ENCODE measurements around the gene ALOX15B.
"Not testable (repeated sequence)": the region's sequence is repeated elsewhere in the genome, so short reads cannot be mapped to it uniquely, and the experiment has no call there.

ALOX15B gene

GRCh38 chr17:8064561-8065019, 25.7 kb downstream of the ALOX15B start:
- no peak for FAIRE-seq

GRCh38 chr17:8066841-8067775, 28.2 kb downstream of the ALOX15B start:
- FAIRE-seq, result no peak

- FAIRE-seq, result no peak
These were observed 28.9 kb downstream of the ALOX15B start for GRCh38 chr17:8067806-8068205.

GRCh38 chr17:8068736-8069586, 30.1 kb downstream of the ALOX15B start:
- no peak for FAIRE-seq

GRCh38 chr17:8069587-8069860, 30.7 kb downstream of the ALOX15B start:
- FAIRE-seq, result no peak

GRCh38 chr17:8071496-8071895, 32.6 kb downstream of the ALOX15B start:
- FAIRE-seq, result no peak

GRCh38 chr17:8072341-8072728, 33.5 kb downstream of the ALOX15B start:
- FAIRE-seq, result no peak

GRCh38 chr17:8072729-8073461, 34.0 kb downstream of the ALOX15B start:
- FAIRE-seq, result no peak

- FAIRE-seq, result no peak
These were observed 35.0 kb downstream of the ALOX15B start for GRCh38 chr17:8073627-8074484.

GRCh38 chr17:8074554-8074953, 35.7 kb downstream of the ALOX15B start:
- FAIRE-seq, result no peak

GRCh38 chr17:8075081-8075480, 36.2 kb downstream of the ALOX15B start:
- FAIRE-seq, result no peak

GRCh38 chr17:8075574-8076342, 36.9 kb downstream of the ALOX15B start:
- no peak for FAIRE-seq

GRCh38 chr17:8076502-8077266, 37.8 kb downstream of the ALOX15B start:
- FAIRE-seq, result no peak

- not testable (repeated sequence) for FAIRE-seq
These were observed 39.1 kb downstream of the ALOX15B start for GRCh38 chr17:8077939-8078338.

- FAIRE-seq, result no peak
These were observed 40.7 kb downstream of the ALOX15B start for GRCh38 chr17:8079291-8080207.

GRCh38 chr17:8080208-8080798, 41.4 kb downstream of the ALOX15B start:
- FAIRE-seq, result no peak

- no peak for FAIRE-seq
These were observed 42.0 kb downstream of the ALOX15B start for GRCh38 chr17:8080799-8081219.

- no peak for FAIRE-seq
These were observed 43.0 kb downstream of the ALOX15B start for GRCh38 chr17:8081876-8082275.

GRCh38 chr17:8082292-8082691, 43.4 kb downstream of the ALOX15B start:
- FAIRE-seq, result no peak

Measured in islet of Langerhans (tissue), 1 donor.